Activated CD4-positive, alpha-beta memory T cell treated with anti-CD3 and anti-CD28 coated beads, Interleukin-2, amount 10 ng/mL, durations not matched to agents 7 days and 5 days (primary cell): ENCODE results near the gene MACROH2A1. TPM values are rescaled to one million over a fixed set of nuclear protein-coding genes. Genes with fewer than 3 reads are reported as not detected.

Experiments
- CTCF ChIA-PET: fragments of 350-600 bp; sonication (Branson Sonifier 250); formaldehyde crosslinking; loops from one replicate; lab custom pipeline; 2021; ENCODE audit warnings: antibody characterized with exemption, inconsistent platforms; lab: Charles Lee
- POLR2A ChIA-PET: fragments of 350-600 bp; sonication (Branson Sonifier 250); formaldehyde crosslinking; loops from one replicate; lab custom pipeline; 2021; ENCODE audit warnings: antibody characterized with exemption; lab: Charles Lee
- DNase-seq: peaks from one replicate; pipeline ENCODE4 v3.0.0-alpha.2; 2020
- H3K27ac Mint-ChIP-seq: one replicate; pipeline ENCODE4 v1.8.0; 2021; ENCODE audit warnings: mild to moderate bottlenecking, mixed read lengths
- H3K27me3 Mint-ChIP-seq: one replicate; pipeline ENCODE4 v1.8.0; 2021; ENCODE audit warnings: mixed read lengths
- H3K36me3 Mint-ChIP-seq: one replicate; pipeline ENCODE4 v1.8.0; 2021; ENCODE audit warnings: low read depth, mixed read lengths
- H3K4me1 Mint-ChIP-seq: one replicate; pipeline ENCODE4 v1.8.0; 2021; ENCODE audit warnings: mixed read lengths
- H3K4me3 Mint-ChIP-seq: one replicate; pipeline ENCODE4 v1.8.0; 2021; ENCODE audit warnings: mild to moderate bottlenecking, mixed read lengths
- H3K9me3 Mint-ChIP-seq: one replicate; pipeline ENCODE4 v1.8.0; 2021; ENCODE audit warnings: mixed read lengths
- total RNA-seq, 2 experiments: library from RNA; stranded (reverse); gene quantifications; one replicate each; pipeline ENCODE4 v1.2.3, GENCODE V29; 2021

MACROH2A1 gene
- total RNA-seq, 2 experiments from 2014 or later: 248 to 263 TPM

DNA sequence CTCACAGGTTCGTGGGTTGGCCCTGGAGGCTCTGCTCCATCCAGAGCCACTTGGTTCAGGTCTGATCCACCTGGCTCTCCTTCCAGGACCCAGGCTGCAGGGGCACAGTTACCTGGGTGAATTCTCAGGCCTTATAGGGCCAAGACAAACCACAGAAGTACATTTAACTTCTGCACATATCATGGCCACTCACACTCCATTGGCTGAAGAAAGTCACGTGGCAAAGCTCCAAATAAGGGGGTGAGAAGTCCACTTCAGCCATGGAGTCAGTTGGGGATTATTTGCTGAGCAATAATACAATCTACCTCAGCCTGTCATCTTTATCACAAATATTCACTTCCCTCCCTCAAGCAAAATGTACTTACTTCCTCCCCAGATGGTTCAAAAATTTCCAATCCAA lies 83.6 kb downstream of the MACROH2A1 start:
- Mint-ChIP-seq H3K4me3 (no peak overlapping the region), H3K27me3 (no peaks in the 10 kb centered on the region), H3K27ac (no peak overlapping the region), H3K9me3 (no peaks in the 10 kb centered on the region), H3K4me1 (peaks cover 40% of the 10 kb centered on the region), H3K36me3 (peaks cover 6% of the 10 kb centered on the region)
- CTCF ChIA-PET: interaction anchor here (2.6 kb wide), 1 partner anchor 10 kb away, joined by 8 read pairs; no protein-coding TSS in a partner anchor
- peak; percentile 7 for DNase-seq
- POLR2A ChIA-PET: no interaction called here

DNA sequence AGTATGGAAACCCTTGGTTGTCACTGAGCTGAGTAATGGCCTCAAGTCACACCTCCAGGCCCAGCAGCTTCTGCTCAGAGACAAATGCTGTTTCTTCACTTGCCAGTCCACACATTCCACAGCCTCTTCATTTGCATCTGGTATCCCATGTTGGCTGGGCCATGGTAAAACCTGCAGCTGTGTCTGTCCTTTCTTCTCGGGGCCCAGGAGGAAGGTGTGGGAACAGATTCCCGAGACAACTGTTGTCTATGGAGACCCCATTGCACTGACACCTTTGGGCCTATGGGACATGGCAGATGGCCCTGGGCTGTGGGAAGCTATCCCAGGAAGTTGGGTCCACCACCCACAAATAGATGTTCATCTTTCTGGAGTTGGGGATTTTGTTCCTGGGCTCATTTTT lies 85.1 kb downstream of the MACROH2A1 start:
- CTCF ChIA-PET: interaction anchor here (1.0 to 2.6 kb wide), 2 partner anchors 9 to 11 kb away, joined by 3 to 8 read pairs; no protein-coding TSS in a partner anchor
- H3K9me3 Mint-ChIP-seq: no peaks in the 10 kb centered on the region
- POLR2A ChIA-PET: interaction anchor here (1.4 kb wide), 1 partner anchor 12 kb away, joined by 6 read pairs; no protein-coding TSS in a partner anchor
- no peak overlapping the region for H3K27ac Mint-ChIP-seq
- H3K27me3 Mint-ChIP-seq: no peaks in the 10 kb centered on the region
- DNase-seq: peak; percentile 19
- H3K4me1 Mint-ChIP-seq: peaks cover 54% of the 10 kb centered on the region
- H3K36me3 Mint-ChIP-seq: peaks cover 6% of the 10 kb centered on the region
- H3K4me3 Mint-ChIP-seq: no peak overlapping the region

DNA sequence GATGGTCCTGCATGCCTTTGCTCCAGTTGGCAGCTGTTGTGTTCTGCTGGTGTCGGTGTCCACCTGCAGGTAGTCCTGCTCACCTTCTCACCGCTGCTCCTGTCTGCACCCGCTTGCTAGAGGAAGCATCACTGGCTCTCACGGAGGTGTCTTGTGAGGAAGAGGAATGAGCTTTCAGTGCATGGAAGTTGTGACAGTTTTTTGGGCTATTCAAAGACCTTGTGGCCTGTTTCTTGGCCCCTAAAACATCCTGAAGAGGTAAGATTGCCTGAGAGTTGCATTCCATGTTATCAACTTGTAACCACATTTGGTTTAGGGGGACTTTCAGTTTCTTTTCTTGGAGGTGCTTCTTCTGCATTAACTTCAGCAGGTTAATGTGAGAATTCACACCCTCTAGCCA lies 85.6 kb downstream of the MACROH2A1 start:
- ChIA-PET POLR2A (interaction anchor here (1.4 kb wide), 1 partner anchor 12 kb away, joined by 6 read pairs; no protein-coding TSS in a partner anchor), CTCF (interaction anchor here (1.0 to 2.6 kb wide), 2 partner anchors 10 to 12 kb away, joined by 3 to 8 read pairs; no protein-coding TSS in a partner anchor)
- Mint-ChIP-seq H3K9me3 (no peaks in the 10 kb centered on the region), H3K27ac (peak overlapping the region; percentile 76), H3K4me3 (no peak overlapping the region), H3K27me3 (no peaks in the 10 kb centered on the region), H3K4me1 (peaks cover 59% of the 10 kb centered on the region), H3K36me3 (peaks cover 6% of the 10 kb centered on the region)
- peak; percentile 17 for DNase-seq

DNA sequence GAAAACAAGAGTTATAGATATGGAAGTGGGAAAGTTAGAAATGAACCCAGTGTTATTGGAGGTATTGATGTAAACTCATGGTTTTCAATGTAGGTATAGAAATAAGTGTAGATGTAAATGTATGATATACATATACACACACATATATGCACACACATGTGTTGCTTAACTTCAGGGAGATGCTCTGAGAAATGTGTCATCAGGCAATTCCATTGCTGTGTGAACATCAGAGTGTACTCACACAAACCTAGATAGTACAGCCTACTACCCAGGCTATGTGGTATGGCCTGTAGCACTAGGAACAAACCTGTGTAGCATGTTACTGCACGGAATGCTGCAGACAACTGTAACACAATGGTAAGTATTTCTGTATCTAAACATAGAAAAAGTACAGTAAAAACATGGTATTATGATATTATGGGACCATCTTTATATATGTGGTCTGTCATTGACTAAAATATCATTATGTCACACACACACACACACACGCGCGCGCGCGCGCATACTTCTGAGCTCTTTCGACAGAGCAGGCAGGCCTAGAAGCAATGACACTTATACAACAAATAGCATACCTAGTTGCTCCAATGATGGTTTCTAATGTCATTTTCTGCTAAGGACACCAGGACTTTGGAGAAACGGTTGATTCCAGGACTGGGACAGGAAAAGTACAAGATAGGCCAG lies 86.6 kb downstream of the MACROH2A1 start:
- Mint-ChIP-seq H3K4me1 (peaks cover 65% of the 10 kb centered on the region), H3K9me3 (no peaks in the 10 kb centered on the region), H3K27me3 (no peaks in the 10 kb centered on the region), H3K36me3 (peaks cover 6% of the 10 kb centered on the region), H3K27ac (no peak overlapping the region), H3K4me3 (no peak overlapping the region)
- ChIA-PET CTCF (no interaction called here), POLR2A (interaction anchor here (1.4 kb wide), 1 partner anchor 13 kb away, joined by 6 read pairs; no protein-coding TSS in a partner anchor)
- DNase-seq: peak; percentile 2

DNA sequence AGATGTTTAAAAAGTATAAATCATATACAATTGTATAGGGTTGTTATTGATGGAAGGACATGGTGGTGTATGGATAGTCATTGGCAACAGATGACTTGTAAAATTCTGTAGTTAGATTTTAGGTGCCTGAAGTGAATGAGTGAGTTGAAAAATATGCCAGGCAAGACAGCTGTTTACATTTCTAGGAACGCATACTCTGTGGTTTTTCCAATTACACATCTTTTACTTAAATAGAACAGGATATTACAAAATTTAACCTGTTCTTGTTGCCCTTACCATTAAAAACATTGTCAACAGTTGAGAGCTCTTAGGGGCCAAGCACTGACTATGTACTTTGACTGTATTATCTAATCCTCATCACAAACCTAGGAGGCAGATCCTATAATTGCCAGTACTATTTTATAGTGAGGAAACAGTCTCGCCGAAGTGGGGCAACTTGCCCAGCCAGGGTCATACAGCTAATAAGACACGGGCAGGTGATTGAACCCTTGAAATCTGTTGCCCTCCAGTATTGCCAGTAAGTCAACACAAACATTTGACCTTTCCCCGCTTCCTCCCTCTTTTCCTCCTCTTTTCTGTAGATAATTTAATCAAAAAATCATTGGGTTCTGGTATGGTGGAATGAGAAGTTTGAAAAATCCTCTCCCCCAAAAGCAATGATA lies 88.6 kb downstream of the MACROH2A1 start:
- H3K36me3 Mint-ChIP-seq: peaks cover 6% of the 10 kb centered on the region
- H3K27me3 Mint-ChIP-seq: no peaks in the 10 kb centered on the region
- H3K4me3 Mint-ChIP-seq: no peak overlapping the region
- CTCF ChIA-PET: interaction anchor here (1.3 to 1.5 kb wide), 2 partner anchors 15 to 115 kb away, joined by 3 to 4 read pairs; no protein-coding TSS in a partner anchor
- H3K9me3 Mint-ChIP-seq: no peaks in the 10 kb centered on the region
- peaks cover 70% of the 10 kb centered on the region for H3K4me1 Mint-ChIP-seq
- no peak for DNase-seq
- H3K27ac Mint-ChIP-seq: peak overlapping the region; percentile 83
- POLR2A ChIA-PET: interaction anchor here (0.7 to 4.1 kb wide), 5 partner anchors 9 to 754 kb away, joined by 3 to 29 read pairs (median 5); partner anchors contain the start of gene MACROH2A1

DNA sequence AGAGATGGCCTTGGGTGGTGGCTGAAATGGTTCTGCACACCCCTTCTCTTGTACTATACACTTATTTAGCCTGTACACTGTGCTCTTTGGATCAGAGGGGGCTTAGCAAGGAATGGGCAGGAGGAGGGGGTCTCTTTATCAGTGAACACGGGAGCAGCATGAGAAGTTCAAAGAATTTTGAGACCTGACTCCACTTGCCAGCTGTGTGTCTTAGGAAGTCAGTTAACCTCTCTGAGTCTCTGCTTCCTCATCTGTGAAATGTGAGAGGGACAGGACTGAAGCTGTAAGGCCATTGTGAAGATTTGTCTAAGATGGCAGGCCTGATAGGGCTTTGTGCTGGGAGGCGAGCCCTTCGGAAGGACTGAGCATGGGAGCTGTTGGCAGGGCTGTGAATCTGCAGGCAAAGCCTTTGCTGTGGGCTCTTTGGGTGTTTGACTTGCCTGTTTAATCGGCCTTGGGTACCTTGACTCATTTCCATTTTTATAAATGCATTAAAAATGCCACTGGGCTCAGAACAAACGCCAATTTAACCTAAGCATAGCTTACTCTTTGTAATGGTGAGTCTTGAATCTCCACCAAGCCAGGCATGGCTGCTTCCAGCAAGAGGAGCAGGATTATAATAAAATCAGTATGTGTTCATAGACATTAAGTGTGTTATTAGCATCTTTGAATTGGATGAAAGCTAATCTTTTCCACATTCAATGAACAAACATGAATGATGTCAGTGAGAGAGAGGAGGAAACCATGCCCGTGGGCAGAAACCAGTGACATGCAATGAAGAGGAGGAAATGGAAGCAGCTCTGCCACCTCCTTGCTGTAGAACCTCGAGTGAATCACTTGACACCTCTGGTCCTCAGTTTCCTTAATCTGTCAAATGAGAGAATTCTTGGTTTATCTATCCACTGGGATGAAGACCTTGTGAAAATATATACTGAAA lies 89.4 kb downstream of the MACROH2A1 start:
- Mint-ChIP-seq H3K27ac (peak overlapping the region; percentile 83), H3K4me1 (peaks cover 68% of the 10 kb centered on the region), H3K27me3 (peaks cover 5% of the 10 kb centered on the region), H3K36me3 (peaks cover 6% of the 10 kb centered on the region), H3K4me3 (no peak overlapping the region), H3K9me3 (no peaks in the 10 kb centered on the region)
- POLR2A ChIA-PET: interaction anchor here (0.7 to 4.1 kb wide), 6 partner anchors 8 to 754 kb away, joined by 3 to 29 read pairs (median 4); partner anchors contain the start of gene MACROH2A1
- peak; percentile 45 for DNase-seq
- CTCF ChIA-PET: interaction anchor here (0.9 to 1.5 kb wide), 5 partner anchors 8 to 116 kb away, joined by 3 to 5 read pairs (median 3); no protein-coding TSS in a partner anchor

DNA sequence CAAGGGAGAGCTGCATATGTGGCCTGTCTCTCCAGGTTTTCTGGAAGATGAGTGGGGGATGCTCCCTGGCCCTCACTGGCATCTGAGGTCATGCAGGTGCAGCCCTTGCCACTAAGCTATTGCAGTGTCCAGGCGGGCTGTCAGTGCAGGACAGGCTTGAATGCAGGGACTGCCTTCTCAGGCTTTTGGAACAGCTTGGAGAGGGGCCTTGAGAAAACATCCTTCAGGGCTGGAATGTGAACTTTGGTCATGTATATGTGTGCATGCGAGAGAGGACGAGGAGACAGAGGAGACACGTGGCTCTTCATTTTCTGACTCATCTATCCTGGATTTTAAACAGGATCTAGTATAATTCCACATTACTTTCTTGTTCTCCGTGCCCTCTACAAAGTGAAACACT lies 90.3 kb downstream of the MACROH2A1 start:
- Mint-ChIP-seq H3K9me3 (no peaks in the 10 kb centered on the region), H3K4me3 (no peak overlapping the region), H3K27ac (peak overlapping the region; percentile 50), H3K27me3 (peaks cover 13% of the 10 kb centered on the region), H3K4me1 (peaks cover 59% of the 10 kb centered on the region), H3K36me3 (peaks cover 2% of the 10 kb centered on the region)
- ChIA-PET CTCF (interaction anchor here (1.2 to 1.5 kb wide), 3 partner anchors 9 to 117 kb away, joined by 3 to 5 read pairs (median 3); no protein-coding TSS in a partner anchor), POLR2A (interaction anchor here (2.0 to 4.1 kb wide), 2 partner anchors 16 to 90 kb away, joined by 10 to 29 read pairs; partner anchors contain the start of gene MACROH2A1)
- no peak for DNase-seq

DNA sequence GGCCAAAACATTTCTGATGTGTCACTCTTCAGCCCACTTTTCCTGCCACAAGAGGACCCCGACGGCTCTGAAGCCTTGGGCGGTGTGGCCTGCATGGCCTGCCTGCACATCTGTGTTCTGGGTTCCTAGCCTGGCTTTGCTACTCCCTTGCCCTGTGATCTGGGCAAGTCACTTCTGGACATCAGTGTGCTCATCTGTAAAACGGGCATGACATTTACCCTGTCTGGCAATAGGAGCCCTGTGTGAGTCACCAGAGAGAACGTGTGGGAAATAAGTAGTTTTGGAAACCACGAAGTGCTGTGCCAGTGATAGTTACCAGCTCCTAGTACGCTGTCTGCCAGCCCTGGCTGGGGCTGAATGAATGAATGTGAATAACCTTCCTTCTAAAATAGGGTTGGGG lies 90.8 kb downstream of the MACROH2A1 start:
- CTCF ChIA-PET: interaction anchor here (1.2 kb wide), 1 partner anchor 10 kb away, joined by 5 read pairs; no protein-coding TSS in a partner anchor
- peaks cover 54% of the 10 kb centered on the region for H3K4me1 Mint-ChIP-seq
- H3K27me3 Mint-ChIP-seq: peaks cover 16% of the 10 kb centered on the region
- H3K4me3 Mint-ChIP-seq: no peak overlapping the region
- peaks cover 2% of the 10 kb centered on the region for H3K36me3 Mint-ChIP-seq
- POLR2A ChIA-PET: interaction anchor here (4.1 kb wide), 1 partner anchor 17 kb away, joined by 29 read pairs; no protein-coding TSS in a partner anchor
- H3K27ac Mint-ChIP-seq: no peak overlapping the region
- no peak for DNase-seq
- no peaks in the 10 kb centered on the region for H3K9me3 Mint-ChIP-seq

DNA sequence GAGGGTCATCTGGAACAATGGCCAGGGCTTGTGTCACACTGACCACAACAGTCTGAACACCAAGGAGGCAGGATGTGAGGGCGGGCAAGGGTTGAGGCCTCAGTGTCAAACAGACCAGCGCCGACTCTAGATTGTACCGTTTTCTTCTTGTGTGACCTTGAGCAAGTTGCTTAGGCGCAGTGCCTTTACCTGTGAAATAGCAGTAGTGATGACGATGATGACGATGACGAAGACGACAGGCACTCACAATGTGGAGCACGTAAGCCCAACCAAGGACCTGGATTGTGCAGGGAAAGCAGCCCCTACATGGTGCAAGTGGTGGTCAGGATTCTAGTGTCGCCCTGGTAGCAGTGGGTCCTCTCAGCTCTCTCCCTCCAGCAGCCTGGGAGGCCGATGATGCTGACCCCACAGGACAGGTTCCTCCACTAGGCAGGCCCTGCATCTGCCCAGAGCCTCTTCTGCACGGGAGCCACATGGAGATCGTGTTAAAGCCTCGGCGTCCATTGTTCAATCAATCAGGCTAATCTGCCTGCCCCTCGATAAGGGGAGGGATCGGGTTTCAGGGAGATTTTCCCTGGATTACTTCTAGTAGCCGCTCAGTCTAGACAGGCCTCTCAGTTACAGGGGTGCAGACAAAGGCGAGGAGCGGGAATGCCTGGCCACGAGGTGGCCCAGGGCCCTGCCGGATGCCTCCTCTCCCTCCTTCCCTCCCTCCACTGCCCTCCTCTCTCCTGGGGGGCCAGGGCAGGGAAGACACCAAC lies 91.7 kb downstream of the MACROH2A1 start:
- Mint-ChIP-seq H3K27me3 (peaks cover 21% of the 10 kb centered on the region), H3K27ac (no peak overlapping the region), H3K36me3 (peaks cover 2% of the 10 kb centered on the region), H3K9me3 (no peaks in the 10 kb centered on the region), H3K4me1 (peaks cover 45% of the 10 kb centered on the region), H3K4me3 (no peak overlapping the region)
- ChIA-PET POLR2A (interaction anchor here (4.1 kb wide), 1 partner anchor 18 kb away, joined by 29 read pairs; no protein-coding TSS in a partner anchor), CTCF (no interaction called here)
- no peak for DNase-seq

DNA sequence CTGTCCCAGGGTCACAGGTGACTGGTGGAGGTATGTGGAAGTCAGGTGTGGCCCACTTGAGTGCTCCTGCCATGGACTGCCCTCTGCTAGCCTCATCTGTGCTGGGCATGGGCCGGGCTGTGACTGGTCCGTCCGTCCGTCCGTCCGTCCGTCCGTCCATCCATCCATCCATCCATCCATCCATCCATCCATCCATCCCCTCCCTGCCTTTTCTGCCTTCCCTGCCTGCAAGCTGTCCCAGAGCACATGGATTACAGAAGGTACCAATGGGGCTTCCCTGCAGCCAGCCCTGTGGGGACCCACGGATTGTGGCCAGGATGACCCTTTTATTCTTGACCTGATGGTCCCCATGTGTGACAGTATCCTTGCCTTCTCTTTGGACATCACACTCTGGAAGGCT lies 92.5 kb downstream of the MACROH2A1 start:
- DNase-seq: no peak
- Mint-ChIP-seq H3K4me1 (peaks cover 41% of the 10 kb centered on the region), H3K4me3 (no peak overlapping the region), H3K27me3 (peaks cover 26% of the 10 kb centered on the region), H3K36me3 (peaks cover 2% of the 10 kb centered on the region), H3K9me3 (no peaks in the 10 kb centered on the region), H3K27ac (no peak overlapping the region)
- ChIA-PET POLR2A (no interaction called here), CTCF (no interaction called here)

DNA sequence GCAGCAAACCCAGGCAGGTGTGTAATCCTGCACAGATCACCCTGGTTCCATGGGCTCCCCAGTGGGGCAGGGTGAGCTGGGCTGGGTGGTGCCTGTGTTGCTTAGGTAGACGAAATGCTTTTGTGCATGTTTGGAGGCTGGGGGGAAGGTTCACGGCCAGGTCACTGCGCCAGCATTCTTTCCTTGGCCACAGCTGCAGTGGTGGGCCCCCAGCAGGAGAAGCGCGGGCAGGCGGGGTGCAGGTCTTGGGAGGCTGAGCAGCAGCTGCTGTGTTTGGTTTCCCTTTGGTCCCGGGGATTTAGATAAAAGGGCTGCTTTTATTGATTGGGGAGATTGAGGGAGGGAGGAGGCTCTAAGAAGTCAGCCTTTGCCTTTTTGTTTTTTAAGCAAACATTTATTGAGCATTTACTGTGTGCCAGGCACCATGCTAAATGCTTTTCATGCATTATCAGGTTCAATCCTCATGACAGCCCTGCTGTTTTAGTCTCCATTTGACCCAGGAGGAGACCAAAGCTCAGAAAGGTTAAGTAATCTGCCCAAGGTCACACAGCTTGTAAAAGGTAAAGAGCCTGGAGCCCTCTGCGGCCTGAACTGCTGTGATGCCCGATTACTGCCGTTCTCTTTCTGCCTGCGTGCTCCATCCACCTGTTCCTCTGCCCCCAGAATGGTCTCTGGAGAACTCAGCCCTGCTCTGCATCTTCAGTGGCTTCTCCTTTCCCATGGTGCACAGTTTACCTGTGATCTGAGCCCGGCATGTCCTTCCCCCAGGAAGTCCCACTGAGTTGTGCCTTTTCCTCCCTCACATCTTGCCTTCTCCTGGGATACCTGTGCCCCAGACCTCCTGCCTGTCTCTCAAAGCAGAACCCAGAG lies 94.4 kb downstream of the MACROH2A1 start:
- no peak for DNase-seq
- peaks cover 22% of the 10 kb centered on the region for H3K4me1 Mint-ChIP-seq
- H3K36me3 Mint-ChIP-seq: no peaks in the 10 kb centered on the region
- H3K27me3 Mint-ChIP-seq: peaks cover 42% of the 10 kb centered on the region
- no peaks in the 10 kb centered on the region for H3K9me3 Mint-ChIP-seq
- CTCF ChIA-PET: no interaction called here
- H3K27ac Mint-ChIP-seq: no peak overlapping the region
- POLR2A ChIA-PET: no interaction called here
- no peak overlapping the region for H3K4me3 Mint-ChIP-seq
